Measurements from ENCODE around the gene NELL1.

- TF ChIP-seq CTCF (IDR thresholded peaks at IDR 0.05; ENCODE audit: low read depth, low read length, poor library complexity, severe bottlenecking) (no peak), EZH2phosphoT487 (IDR thresholded peaks at IDR 0.05; ENCODE audit: borderline replicate concordance, low read length) (no peak)
These were observed at the start of gene NELL1 for GRCh38 chr11:20668844-20669819.
